Thyroid gland (tissue), 4 donors: ENCODE results near the gene DDX43. TPM values are rescaled to one million over a fixed set of nuclear protein-coding genes. Genes with fewer than 3 reads are reported as not detected.
"Not testable (repeated sequence)": the region's sequence is repeated elsewhere in the genome, so short reads cannot be mapped to it uniquely, and the experiment has no call there.

ENCODE experiments used
- DNase-seq, 2 donors: peaks; one replicate each; pipeline ENCODE4 v3.0.0-alpha.2; 2019
- H3K27ac ChIP-seq, 3 donors: fragments of 200-600 bp; sonication (generic); 1 replicate in 2 of 3; 2 replicates in 1 of 3; pipeline ENCODE4 v1.5.1; 2016 to 2019; ENCODE audit warnings: mild to moderate bottlenecking in 1 of 3, moderate library complexity in 1 of 3
- H3K27me3 ChIP-seq: fragments of 200-600 bp; sonication (generic); one replicate; pipeline ENCODE4 v1.5.1; 2019
- H3K36me3 ChIP-seq, 2 donors: fragments of 200-600 bp; sonication (generic); one replicate each; pipeline ENCODE4 v1.5.1; 2016 to 2019
- H3K4me1 ChIP-seq, 2 donors: fragments of 200-600 bp; sonication (generic); one replicate each; pipeline ENCODE4 v1.5.1; 2017 to 2019
- H3K4me3 ChIP-seq, 3 donors: fragments of 200-600 bp; sonication (generic); replicated peaks in 1 of 3; 1 replicate in 2 of 3; 2 replicates in 1 of 3; pipeline ENCODE4 v1.5.1; 2016; ENCODE audit warnings: mild to moderate bottlenecking in 1 of 3
- H3K9me3 ChIP-seq: fragments of 200-600 bp; sonication (generic); one replicate; pipeline ENCODE4 v1.5.1; 2017
- POLR2A ChIP-seq, 2 donors: fragments of 450-650 bp; IDR thresholded peaks; one replicate each; pipeline ENCODE4 v1.6.1; 2017; ENCODE audit warnings: antibody characterized with exemption in 2 of 2, mild to moderate bottlenecking in 2 of 2, moderate library complexity in 1 of 2
- WGBS, 2 donors: methylation state at CpG; one replicate each; pipeline ENCODE4 v1.1.5; 2017; 5-methylcytosine and 5-hydroxymethylcytosine counted together
- intact Hi-C: fragments of 100-400 bp; cut with DNase I; formaldehyde crosslinking; loops from one replicate; pipeline ENCODE4 v1.15.1; 2023
- total RNA-seq, 4 donors: library from RNA; depleted of rRNA; stranded (reverse); fragments of >200 nt; gene quantifications; one replicate each; pipeline ENCODE4 v1.2.3, GENCODE V29; 2016
- TF ChIP-seq, protein P1 (sequence below), 6 experiments: fragments of 200-600 bp in 3 of 6; fragments of 450-650 bp in 3 of 6; sonication (generic) in 3 of 6; IDR thresholded peaks; one replicate each; pipeline ENCODE4 v1.5.1; 2016 to 2019; ENCODE audit warnings: antibody characterized with exemption in 6 of 6, mild to moderate bottlenecking in 2 of 6, inconsistent platforms in 1 of 6, moderate library complexity in 1 of 6

Gene DDX43
- total RNA-seq, 4 donors from 2014 or later = 1.5 to 6.0 (median 4.0) TPM

DNA sequence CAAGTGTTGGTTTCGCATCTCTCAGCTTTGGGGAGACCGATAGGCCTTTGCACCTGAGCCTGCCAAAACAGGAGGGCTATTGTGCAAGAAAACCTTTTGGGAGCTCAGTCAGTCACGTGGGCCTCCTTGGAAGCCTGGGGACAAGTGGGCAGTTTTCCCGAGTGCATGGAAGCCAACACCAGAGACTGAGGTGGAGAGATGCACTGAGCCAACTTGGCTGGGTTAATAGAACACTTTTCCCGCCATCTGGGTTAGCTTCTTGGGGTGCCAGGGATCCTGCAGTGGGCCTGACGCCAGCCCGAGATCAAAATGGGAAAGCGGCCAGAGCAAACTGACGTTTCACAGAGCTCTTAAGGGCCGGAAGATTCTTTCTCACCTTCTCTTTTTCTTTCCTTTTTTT lies 22.1 kb upstream of the DDX43 start:
- Histone ChIP-seq H3K27ac (no peak overlapping the region), H3K36me3 (no peaks in the 10 kb centered on the region), H3K4me1 (no peaks in the 10 kb centered on the region), H3K9me3 (no peaks in the 10 kb centered on the region), H3K4me3 (no peak overlapping the region), H3K27me3 (no peaks in the 10 kb centered on the region)
- no peak for DNase-seq
- 92% methylated on average over 10 of the region's 10 CpGs for WGBS, 2 donors
- TF ChIP-seq POLR2A (IDR thresholded peaks at IDR 0.05) = no peak
- TF ChIP-seq, protein P1, sequence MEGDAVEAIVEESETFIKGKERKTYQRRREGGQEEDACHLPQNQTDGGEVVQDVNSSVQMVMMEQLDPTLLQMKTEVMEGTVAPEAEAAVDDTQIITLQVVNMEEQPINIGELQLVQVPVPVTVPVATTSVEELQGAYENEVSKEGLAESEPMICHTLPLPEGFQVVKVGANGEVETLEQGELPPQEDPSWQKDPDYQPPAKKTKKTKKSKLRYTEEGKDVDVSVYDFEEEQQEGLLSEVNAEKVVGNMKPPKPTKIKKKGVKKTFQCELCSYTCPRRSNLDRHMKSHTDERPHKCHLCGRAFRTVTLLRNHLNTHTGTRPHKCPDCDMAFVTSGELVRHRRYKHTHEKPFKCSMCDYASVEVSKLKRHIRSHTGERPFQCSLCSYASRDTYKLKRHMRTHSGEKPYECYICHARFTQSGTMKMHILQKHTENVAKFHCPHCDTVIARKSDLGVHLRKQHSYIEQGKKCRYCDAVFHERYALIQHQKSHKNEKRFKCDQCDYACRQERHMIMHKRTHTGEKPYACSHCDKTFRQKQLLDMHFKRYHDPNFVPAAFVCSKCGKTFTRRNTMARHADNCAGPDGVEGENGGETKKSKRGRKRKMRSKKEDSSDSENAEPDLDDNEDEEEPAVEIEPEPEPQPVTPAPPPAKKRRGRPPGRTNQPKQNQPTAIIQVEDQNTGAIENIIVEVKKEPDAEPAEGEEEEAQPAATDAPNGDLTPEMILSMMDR (IDR thresholded peaks at IDR 0.05) = no peak
- intact Hi-C loops = no loop called here

DNA sequence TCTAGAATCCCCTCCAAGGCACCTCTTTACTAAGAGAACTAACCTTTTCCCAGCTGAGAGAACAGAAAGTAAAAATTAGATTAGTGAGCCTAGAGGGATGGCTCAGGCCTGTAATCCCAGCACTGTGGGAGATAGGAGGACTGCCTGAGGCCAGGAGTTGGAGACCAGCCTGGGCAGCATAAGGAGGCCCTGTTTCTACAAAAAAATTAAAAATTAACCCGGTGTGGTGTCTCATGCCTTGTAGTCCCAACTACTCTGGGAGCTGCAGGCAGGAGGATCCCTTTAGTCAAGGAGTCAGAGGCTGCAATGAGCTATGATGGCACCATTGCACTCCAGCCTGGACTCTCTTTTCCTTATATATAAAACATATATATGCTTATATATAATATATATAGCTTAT lies 19.4 kb upstream of the DDX43 start:
- Histone ChIP-seq H3K9me3 (no peaks in the 10 kb centered on the region), H3K36me3 (no peaks in the 10 kb centered on the region), H3K4me3 (no peak overlapping the region), H3K27me3 (no peaks in the 10 kb centered on the region), H3K27ac (no peak overlapping the region), H3K4me1 (no peaks in the 10 kb centered on the region)
- 71 to 94% methylated on average over 1 of the region's 1 CpG for WGBS, 2 donors
- no peak for DNase-seq
- intact Hi-C loops = no loop called here
- TF ChIP-seq POLR2A (IDR thresholded peaks at IDR 0.05) = no peak
- TF ChIP-seq, protein P1 (IDR thresholded peaks at IDR 0.05) = no peak

DNA sequence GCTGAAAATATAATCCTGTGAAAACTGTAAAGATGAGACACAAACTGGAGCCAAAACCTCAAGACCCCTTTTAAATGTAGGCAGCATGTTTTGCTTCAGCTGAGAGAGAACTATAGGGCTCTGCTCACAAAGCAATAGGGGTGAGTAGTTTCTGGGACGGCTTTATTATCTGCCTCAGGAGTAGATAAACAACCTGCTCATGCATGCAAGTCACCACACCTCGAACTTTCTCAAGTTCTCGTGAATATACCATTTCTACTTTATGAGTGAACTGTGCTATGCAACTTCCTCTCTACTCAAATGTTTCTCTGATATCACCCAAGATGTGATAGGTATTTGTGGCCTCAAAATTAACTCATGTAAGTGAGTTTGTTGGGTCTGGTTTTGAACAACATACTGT lies 17.4 kb upstream of the DDX43 start:
- Histone ChIP-seq H3K27me3 (no peaks in the 10 kb centered on the region), H3K4me3 (no peak overlapping the region), H3K4me1 (no peaks in the 10 kb centered on the region), H3K36me3 (no peaks in the 10 kb centered on the region), H3K27ac (no peak overlapping the region), H3K9me3 (no peaks in the 10 kb centered on the region)
- intact Hi-C loops = no loop called here
- DNase-seq = no peak
- TF ChIP-seq, protein P1 (IDR thresholded peaks at IDR 0.05) = no peak
- TF ChIP-seq POLR2A (IDR thresholded peaks at IDR 0.05) = no peak
- WGBS, 2 donors = 32 to 38% methylated on average over 3 of the region's 3 CpGs

DNA sequence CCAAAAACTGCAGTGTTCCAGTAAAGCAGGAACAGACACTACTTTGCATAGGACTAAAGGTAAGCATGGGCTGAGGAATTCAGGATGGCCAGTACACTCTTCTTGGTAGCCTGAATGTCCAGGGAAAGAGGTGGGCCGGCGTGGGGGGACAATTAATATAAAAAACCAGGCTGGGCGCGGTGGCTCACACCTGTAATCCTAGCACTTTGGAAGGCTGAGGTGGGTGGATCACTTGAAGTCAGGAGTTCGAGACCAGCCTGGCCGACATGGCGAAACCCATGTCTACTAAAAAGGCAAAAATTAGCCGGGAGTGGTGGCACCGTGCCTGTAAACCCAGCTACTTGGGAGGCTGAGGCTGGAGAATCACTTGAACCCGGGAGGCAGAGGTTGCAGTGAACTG lies 13.1 kb upstream of the DDX43 start:
- H3K27me3 ChIP-seq, H3K27ac ChIP-seq, DNase-seq, H3K4me3 ChIP-seq, intact Hi-C loops, H3K9me3 ChIP-seq, H3K36me3 ChIP-seq, H3K4me1 ChIP-seq: not testable (repeated sequence)
- WGBS, 2 donors = 91 to 96% methylated on average over 10 of the region's 10 CpGs

DNA sequence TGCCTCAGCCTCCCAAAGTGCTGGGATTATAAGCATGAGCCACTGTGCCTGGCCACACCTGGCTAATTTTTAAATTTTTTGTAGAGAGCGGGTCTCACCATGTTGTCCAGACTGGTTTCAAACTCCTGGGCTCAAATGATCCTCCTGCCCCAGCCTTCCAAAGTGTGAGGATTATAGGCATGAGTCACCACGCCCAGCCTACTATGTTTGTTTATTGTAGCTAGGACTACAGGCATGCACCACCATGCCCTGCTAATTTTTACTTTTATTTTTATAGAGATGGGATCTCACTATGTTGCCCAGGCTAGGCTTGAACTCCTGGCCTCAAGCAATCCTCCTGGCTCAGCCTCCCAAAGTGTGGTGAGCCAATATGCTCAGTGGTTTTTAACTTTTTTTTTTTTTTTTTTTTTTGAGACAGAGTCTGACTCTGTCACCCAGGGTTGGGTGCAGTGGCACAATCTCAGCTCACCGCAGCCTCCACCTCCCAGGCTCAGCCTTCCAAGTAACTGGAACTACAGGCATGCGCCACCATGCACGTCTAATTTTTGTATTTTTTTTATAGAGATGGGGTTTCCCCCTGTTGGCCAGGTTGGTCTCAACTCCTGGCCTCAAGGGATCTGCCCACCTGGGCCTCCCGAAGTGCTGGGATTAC lies 12.0 kb upstream of the DDX43 start:
- H3K36me3 ChIP-seq = no peaks in the 10 kb centered on the region
- intact Hi-C loops = no loop called here
- no peaks in the 10 kb centered on the region for H3K27me3 ChIP-seq
- TF ChIP-seq, protein P1 (IDR thresholded peaks at IDR 0.05) = no peak
- no peak for TF ChIP-seq POLR2A (IDR thresholded peaks at IDR 0.05)
- no peaks in the 10 kb centered on the region for H3K4me1 ChIP-seq
- no peak for DNase-seq
- H3K4me3 ChIP-seq = no peak overlapping the region
- H3K9me3 ChIP-seq = no peaks in the 10 kb centered on the region
- WGBS, 2 donors = 92 to 97% methylated on average over 6 of the region's 6 CpGs
- H3K27ac ChIP-seq = no peak overlapping the region

DNA sequence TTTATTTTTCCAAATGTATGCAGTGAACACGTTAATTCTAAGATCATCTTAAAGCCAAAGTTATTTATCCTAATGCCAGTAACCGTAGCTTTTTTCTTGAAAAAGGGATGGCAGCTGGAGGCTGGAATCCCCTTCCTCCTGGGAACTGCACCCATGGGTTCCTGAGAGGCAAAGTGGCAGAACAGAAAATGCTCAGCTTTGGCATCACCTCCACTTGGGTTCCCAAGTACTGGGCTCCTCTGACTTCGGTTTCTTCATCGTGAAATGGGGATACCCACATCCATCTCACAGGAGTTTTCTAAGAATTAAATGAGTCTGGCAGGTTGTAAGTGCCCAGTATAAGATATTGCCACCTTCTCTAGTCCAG lies 6.2 kb upstream of the DDX43 start:
- H3K36me3 ChIP-seq = no peaks in the 10 kb centered on the region
- no peak overlapping the region for H3K27ac ChIP-seq
- H3K4me3 ChIP-seq = peak overlapping the region; percentile 19 to 51 (median 32)
- no peaks in the 10 kb centered on the region for H3K27me3 ChIP-seq
- WGBS, 2 donors = 41 to 52% methylated on average over 4 of the region's 4 CpGs
- no peaks in the 10 kb centered on the region for H3K9me3 ChIP-seq
- TF ChIP-seq, protein P1 (IDR thresholded peaks at IDR 0.05) = no peak
- TF ChIP-seq POLR2A (IDR thresholded peaks at IDR 0.05) = no peak
- intact Hi-C loops = no loop called here
- H3K4me1 ChIP-seq = no peaks in the 10 kb centered on the region
- no peak for DNase-seq
